H9 (cell line): Measurements from ENCODE around the gene CLIP4. TPM values are rescaled to one million over a fixed set of nuclear protein-coding genes. Genes with fewer than 3 reads are reported as not detected.

Experiments used
- DNase-seq: peaks from one replicate; pipeline ENCODE4 v3.0.0-alpha.2; 2017
- H2AFZ ChIP-seq: one replicate; pipeline ENCODE4 v1.6.1; 2013; ENCODE audit warnings: mild to moderate bottlenecking, low read length, control low read depth, moderate library complexity
- H2AK5ac ChIP-seq: 2 replicates; pipeline ENCODE4 v1.6.1; 2013; ENCODE audit warnings: low read length, control low read depth, mixed read lengths; ENCODE audit not compliant: insufficient read length
- H2BK120ac ChIP-seq: one replicate; pipeline ENCODE4 v1.6.1; 2013; ENCODE audit warnings: low read depth, mild to moderate bottlenecking, low read length, control low read depth, inconsistent platforms; ENCODE audit not compliant: poor library complexity, severe bottlenecking
- H2BK12ac ChIP-seq: 2 replicates; pipeline ENCODE4 v1.6.1; 2013; ENCODE audit warnings: low read length, control low read depth, mixed read lengths, low read depth; ENCODE audit not compliant: insufficient read length
- H2BK15ac ChIP-seq: 2 replicates; pipeline ENCODE4 v1.6.1; 2013; ENCODE audit warnings: low read depth, low read length, control low read depth
- H2BK20ac ChIP-seq: one replicate; pipeline ENCODE4 v1.6.1; 2013; ENCODE audit warnings: low read depth, mild to moderate bottlenecking, low read length, control low read depth, inconsistent platforms; ENCODE audit not compliant: poor library complexity, severe bottlenecking
- H2BK5ac ChIP-seq: 2 replicates; pipeline ENCODE4 v1.6.1; 2013; ENCODE audit warnings: low read length, control low read depth, mixed read lengths; ENCODE audit not compliant: insufficient read length
- H3K14ac ChIP-seq: 2 replicates; pipeline ENCODE4 v1.6.1; 2013; ENCODE audit warnings: low read length, control low read depth; ENCODE audit not compliant: insufficient read depth
- H3K18ac ChIP-seq: 2 replicates; pipeline ENCODE4 v1.6.1; 2013; ENCODE audit warnings: low read depth, mild to moderate bottlenecking, mixed read lengths, low read length, control low read depth; ENCODE audit not compliant: insufficient read length
- H3K23ac ChIP-seq: 2 replicates; pipeline ENCODE4 v1.6.1; 2013; ENCODE audit warnings: low read length, control low read depth, mixed read lengths, low read depth; ENCODE audit not compliant: insufficient read length
- H3K23me2 ChIP-seq: 2 replicates; pipeline ENCODE4 v1.6.1; 2013; ENCODE audit warnings: low read depth, mild to moderate bottlenecking, mixed read lengths, low read length, control low read depth; ENCODE audit not compliant: insufficient read length, poor library complexity, severe bottlenecking
- H3K27ac ChIP-seq: 2 replicates; pipeline ENCODE4 v1.5.1; 2013; ENCODE audit warnings: low read length, control low read depth, mixed read lengths, low read depth; ENCODE audit not compliant: insufficient read length
- H3K27me3 ChIP-seq: 2 replicates; pipeline ENCODE4 v1.6.1; 2013; ENCODE audit warnings: low read length, control low read depth, inconsistent platforms; ENCODE audit not compliant: insufficient read depth
- H3K4ac ChIP-seq: 2 replicates; pipeline ENCODE4 v1.6.1; 2013; ENCODE audit warnings: low read depth, mild to moderate bottlenecking, control low read depth, inconsistent platforms, low read length, moderate library complexity
- H3K4me1 ChIP-seq: 2 replicates; pipeline ENCODE4 v1.6.1; 2013; ENCODE audit warnings: low read length, control low read depth, inconsistent platforms; ENCODE audit not compliant: insufficient read depth
- H3K4me2 ChIP-seq: 2 replicates; pipeline ENCODE4 v1.6.1; 2013; ENCODE audit warnings: low read length, control low read depth, mixed read lengths; ENCODE audit not compliant: insufficient read length, insufficient read depth
- H3K56ac ChIP-seq: 2 replicates; pipeline ENCODE4 v1.6.1; 2013; ENCODE audit warnings: low read depth, mild to moderate bottlenecking, mixed read lengths, low read length, control low read depth; ENCODE audit not compliant: insufficient read length
- H3K79me1 ChIP-seq: 2 replicates; pipeline ENCODE4 v1.6.1; 2013; ENCODE audit warnings: low read depth, mild to moderate bottlenecking, moderate library complexity, low read length, control low read depth, inconsistent platforms; ENCODE audit not compliant: insufficient read depth, poor library complexity, severe bottlenecking
- H3K79me2 ChIP-seq: 2 replicates; pipeline ENCODE4 v1.6.1; 2013; ENCODE audit warnings: low read length, control low read depth, inconsistent platforms; ENCODE audit not compliant: insufficient read depth
- H3K9ac ChIP-seq: 2 replicates; pipeline ENCODE4 v1.6.1; 2013; ENCODE audit warnings: low read length, control low read depth, mixed read lengths; ENCODE audit not compliant: insufficient read length; ENCODE audit errors: extremely low read depth
- H3K9me3 ChIP-seq: one replicate; pipeline ENCODE4 v1.6.1; 2013; ENCODE audit warnings: low read depth, low read length, inconsistent platforms; ENCODE audit not compliant: control insufficient read depth
- H3T11ph ChIP-seq: one replicate; pipeline ENCODE4 v1.6.1; 2013; ENCODE audit warnings: mild to moderate bottlenecking, low read length, control low read depth, inconsistent platforms
- H4K20me1 ChIP-seq: one replicate; pipeline ENCODE4 v1.6.1; 2013; ENCODE audit not compliant: control insufficient read depth, insufficient read length, insufficient read depth
- H4K5ac ChIP-seq: 2 replicates; pipeline ENCODE4 v1.6.1; 2013; ENCODE audit warnings: low read depth, mild to moderate bottlenecking, mixed read lengths, low read length, control low read depth; ENCODE audit not compliant: insufficient read length
- H4K8ac ChIP-seq: replicated peaks from 2 replicates; pipeline ENCODE4 v1.6.1; 2013; ENCODE audit warnings: low read length, control low read depth, mixed read lengths, low read depth; ENCODE audit not compliant: insufficient read length
- H4K91ac ChIP-seq: 2 replicates; pipeline ENCODE4 v1.6.1; 2013; ENCODE audit warnings: low read depth, mild to moderate bottlenecking, moderate library complexity, mixed read lengths, low read length, control low read depth; ENCODE audit not compliant: insufficient read length
- H3K27ac Mint-ChIP-seq, 3 experiments: 2 replicates in 2 of 3; 3 replicates in 1 of 3; pipeline ENCODE4 v1.8.0; 2020 to 2021; ENCODE audit warnings: mixed read lengths in 3 of 3, mild to moderate bottlenecking in 1 of 3, moderate library complexity in 1 of 3
- H3K27me3 Mint-ChIP-seq: 2 replicates; pipeline ENCODE4 v1.8.0; 2021; ENCODE audit warnings: low read depth, mild to moderate bottlenecking, moderate library complexity, mixed read lengths
- H3K36me3 Mint-ChIP-seq, 3 experiments: 2 replicates in 2 of 3; 3 replicates in 1 of 3; pipeline ENCODE4 v1.8.0; 2020 to 2021; ENCODE audit warnings: low read depth in 3 of 3, mixed read lengths in 3 of 3; ENCODE audit not compliant: insufficient read depth in 1 of 3
- H3K4me1 Mint-ChIP-seq, 2 experiments: 2 replicates each; pipeline ENCODE4 v1.8.0; 2020; ENCODE audit warnings: mixed read lengths in 2 of 2
- H3K4me3 Mint-ChIP-seq, 2 experiments: 2 replicates in 1 of 2; 3 replicates in 1 of 2; pipeline ENCODE4 v1.8.0; 2020 to 2021; ENCODE audit warnings: mild to moderate bottlenecking in 2 of 2, mixed read lengths in 2 of 2, moderate library complexity in 1 of 2
- H3K9me3 Mint-ChIP-seq, 2 experiments: 2 replicates in 1 of 2; 3 replicates in 1 of 2; pipeline ENCODE4 v1.8.0; 2020; ENCODE audit warnings: mild to moderate bottlenecking in 2 of 2, mixed read lengths in 2 of 2, moderate library complexity in 1 of 2
- WGBS: extraction: QIAGEN DNeasy Blood & Tissue Kit; methylation state at CpG from one replicate; pipeline ENCODE4 v1.1.7; 2013; ENCODE audit warnings: missing lambda C conversion rate, low lambda C conversion rate, mixed read lengths; ENCODE audit not compliant: insufficient read length; ENCODE audit errors: extremely low coverage; 5-methylcytosine and 5-hydroxymethylcytosine counted together
- total RNA-seq: library from RNA; stranded (reverse); gene quantifications from 2 replicates; pipeline ENCODE4 v1.2.1, GENCODE V29; 2021
- TF ChIP-seq, protein P1 (sequence below): fragments of 200-600 bp; sonication (generic); conservative IDR thresholded peaks from 3 replicates; pipeline ENCODE4 v1.8.0; 2021; ENCODE audit warnings: antibody characterized with exemption, mild to moderate bottlenecking

CLIP4 gene
- total RNA-seq, 1 experiment from 2014 or later: 0.66 TPM

DNA sequence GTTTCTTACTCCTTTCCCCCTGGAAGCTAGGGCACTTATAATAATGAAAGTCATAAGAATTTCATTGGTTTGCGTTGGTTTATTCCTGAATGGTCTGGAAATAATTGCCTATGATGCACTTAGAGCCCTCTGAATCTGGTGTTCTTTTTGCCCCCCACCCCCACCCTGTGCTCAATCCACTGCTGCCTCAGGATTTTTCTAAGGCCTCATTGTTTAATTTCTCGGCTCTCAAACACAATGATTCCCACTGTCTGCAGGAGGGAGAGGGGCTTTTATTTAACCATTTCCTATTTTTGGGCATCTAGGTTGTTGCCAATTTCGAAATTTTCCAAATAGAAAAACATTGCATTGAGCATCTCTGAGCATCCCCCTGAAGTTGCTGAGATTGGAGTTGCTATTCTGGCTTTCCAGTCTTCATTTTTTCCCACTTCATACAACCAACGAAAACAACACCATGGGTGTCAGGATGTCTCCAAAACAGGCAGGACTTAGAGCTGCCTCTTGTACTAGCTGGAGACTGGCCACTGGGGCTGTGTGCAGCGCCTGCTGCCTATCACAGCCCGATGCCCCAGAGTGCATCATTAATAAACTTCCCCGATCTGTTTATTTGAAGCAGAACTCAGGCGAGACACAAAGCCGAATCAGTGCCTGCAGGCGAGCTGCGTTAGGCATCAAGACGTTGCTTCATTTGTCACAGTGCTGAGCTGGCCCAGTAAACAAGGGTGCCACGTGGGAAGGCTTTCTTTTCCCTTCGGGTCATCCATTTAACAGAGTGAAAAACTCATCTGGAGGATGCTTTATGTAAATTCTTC is 39.1 kb upstream of the CLIP4 start:
- Histone ChIP-seq H3K23ac (no peak overlapping the region), H2AFZ (no peak overlapping the region), H4K8ac (no peak overlapping the region), H2BK15ac (no peak overlapping the region), H4K20me1 (no peaks in the 10 kb centered on the region), H3K4me1 (no peaks in the 10 kb centered on the region), H3K18ac (no peak overlapping the region), H3K56ac (no peak overlapping the region), H3K9ac (no peak overlapping the region), H2BK5ac (no peak overlapping the region), H2BK12ac (no peak overlapping the region), H3K27me3 (no peaks in the 10 kb centered on the region), H3K79me1 (no peaks in the 10 kb centered on the region), H4K5ac (no peak overlapping the region), H2BK20ac (no peak overlapping the region), H3K27ac (no peak overlapping the region), H3K14ac (no peak overlapping the region), H3K4ac (no peak overlapping the region), H4K91ac (no peak overlapping the region), H3K4me2 (no peak overlapping the region), H3T11ph (no peak overlapping the region), H3K9me3 (peaks cover 8% of the 10 kb centered on the region), H2BK120ac (no peak overlapping the region), H2AK5ac (no peak overlapping the region), H3K23me2 (no peaks in the 10 kb centered on the region), H3K79me2 (no peaks in the 10 kb centered on the region)
- TF ChIP-seq, protein P1, sequence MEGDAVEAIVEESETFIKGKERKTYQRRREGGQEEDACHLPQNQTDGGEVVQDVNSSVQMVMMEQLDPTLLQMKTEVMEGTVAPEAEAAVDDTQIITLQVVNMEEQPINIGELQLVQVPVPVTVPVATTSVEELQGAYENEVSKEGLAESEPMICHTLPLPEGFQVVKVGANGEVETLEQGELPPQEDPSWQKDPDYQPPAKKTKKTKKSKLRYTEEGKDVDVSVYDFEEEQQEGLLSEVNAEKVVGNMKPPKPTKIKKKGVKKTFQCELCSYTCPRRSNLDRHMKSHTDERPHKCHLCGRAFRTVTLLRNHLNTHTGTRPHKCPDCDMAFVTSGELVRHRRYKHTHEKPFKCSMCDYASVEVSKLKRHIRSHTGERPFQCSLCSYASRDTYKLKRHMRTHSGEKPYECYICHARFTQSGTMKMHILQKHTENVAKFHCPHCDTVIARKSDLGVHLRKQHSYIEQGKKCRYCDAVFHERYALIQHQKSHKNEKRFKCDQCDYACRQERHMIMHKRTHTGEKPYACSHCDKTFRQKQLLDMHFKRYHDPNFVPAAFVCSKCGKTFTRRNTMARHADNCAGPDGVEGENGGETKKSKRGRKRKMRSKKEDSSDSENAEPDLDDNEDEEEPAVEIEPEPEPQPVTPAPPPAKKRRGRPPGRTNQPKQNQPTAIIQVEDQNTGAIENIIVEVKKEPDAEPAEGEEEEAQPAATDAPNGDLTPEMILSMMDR: no peak
- Mint-ChIP-seq H3K9me3 (peaks cover 11 to 12% of the 10 kb centered on the region in 2 experiments), H3K4me1 (peaks cover 0 to 5% of the 10 kb centered on the region in 2 experiments; a peak in 2 of 4 replicates), H3K27ac (no peak overlapping the region), H3K27me3 (peaks cover 2% of the 10 kb centered on the region), H3K36me3 (peaks cover 0 to 4% (median under 1%) of the 10 kb centered on the region in 3 experiments; a peak in 4 of 7 replicates), H3K4me3 (no peak overlapping the region)
- WGBS: no CpG with 5 or more reads among the region's 14 CpGs
- no peak for DNase-seq
